ENCODE data around the gene NTN5.
"Not testable (repeated sequence)": the region's sequence is repeated elsewhere in the genome, so short reads cannot be mapped to it uniquely, and the experiment has no call there.

NTN5 gene

GRCh38 chr19:48639483-48640375 is 33.1 kb downstream of the NTN5 start:
- DNase-seq = no peak

DNA sequence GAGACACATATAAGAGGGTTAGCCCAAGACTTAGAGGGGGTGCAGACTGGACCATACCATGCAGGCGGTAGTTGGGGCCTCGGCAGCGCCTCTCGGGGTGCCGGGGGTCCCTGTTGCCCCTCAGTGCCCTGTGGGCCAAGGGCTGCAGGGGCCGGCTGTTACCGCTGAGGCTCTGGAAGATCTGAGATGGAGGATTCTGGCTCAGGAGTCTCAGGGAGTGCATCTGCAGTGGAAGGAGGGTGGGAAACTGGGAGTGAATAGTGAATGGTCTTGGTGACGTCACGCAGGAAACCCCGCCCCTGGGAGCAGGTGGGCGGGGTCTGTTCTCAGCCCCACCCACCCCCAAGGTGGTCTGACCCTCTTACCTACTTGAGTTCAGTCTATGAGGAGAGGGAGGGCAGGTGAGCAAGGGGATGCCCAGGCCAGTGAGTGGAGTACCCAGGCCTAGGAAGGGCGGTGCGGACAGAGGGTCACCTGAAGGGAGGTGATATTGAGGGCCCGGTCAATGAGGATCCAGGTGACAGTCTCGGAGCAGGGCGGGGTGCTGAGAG is 33.9 kb downstream of the NTN5 start:
- DNase-seq = no peak

- DNase-seq = peak; percentile 91
Observed at GRCh38 chr19:48637948-48638830, 34.6 kb downstream of the NTN5 start.

- DNase-seq = peak; percentile 98
Observed at GRCh38 chr19:48637449-48637947, 35.3 kb downstream of the NTN5 start.

GRCh38 chr19:48636859-48637448 is 35.9 kb downstream of the NTN5 start, which contains the start of gene DBP:
Gene DBP (minus strand): TSS chr19:48637379. CDS start chr19:48636994, 385 bp downstream.
- DNase-seq = peak; percentile 66

- DNase-seq = peak; percentile 36
Observed at GRCh38 chr19:48635966-48636858, 36.6 kb downstream of the NTN5 start.

DNA sequence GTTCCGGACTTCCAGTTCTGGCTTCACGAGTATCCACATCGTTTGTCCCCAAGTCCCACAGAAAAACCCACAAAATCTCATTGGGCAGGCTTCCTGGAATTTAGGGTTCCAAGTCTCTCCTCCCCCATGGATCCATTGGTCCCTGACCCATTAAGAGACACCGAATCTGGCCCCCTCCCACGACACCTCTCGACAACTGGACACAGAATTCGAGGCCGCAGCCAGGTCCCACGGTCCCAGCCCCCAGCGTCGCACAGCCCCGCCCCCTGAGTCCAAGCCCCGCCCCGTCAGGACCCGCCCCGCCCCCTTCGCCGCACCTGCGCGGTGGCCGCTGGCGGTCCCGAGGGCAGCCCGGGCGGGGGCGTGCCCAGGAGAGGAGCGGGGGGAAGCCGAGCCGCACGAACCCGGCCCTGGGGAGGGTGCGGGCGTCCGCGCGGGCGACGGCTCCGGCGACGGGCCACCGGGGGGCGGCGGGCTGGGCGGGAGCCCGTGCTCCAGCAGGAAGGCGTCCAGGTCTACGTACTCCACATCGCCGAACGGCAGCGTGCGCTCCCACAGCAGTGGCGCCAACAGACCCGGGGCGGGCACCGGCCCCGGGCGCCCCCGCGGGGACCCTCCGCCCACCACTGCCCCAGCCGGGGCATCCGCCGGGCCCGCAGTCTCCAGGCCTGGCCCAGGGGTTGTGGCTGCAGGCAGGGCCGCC is 37.4 kb downstream of the NTN5 start:
- peak; percentile 33 for DNase-seq

DNA sequence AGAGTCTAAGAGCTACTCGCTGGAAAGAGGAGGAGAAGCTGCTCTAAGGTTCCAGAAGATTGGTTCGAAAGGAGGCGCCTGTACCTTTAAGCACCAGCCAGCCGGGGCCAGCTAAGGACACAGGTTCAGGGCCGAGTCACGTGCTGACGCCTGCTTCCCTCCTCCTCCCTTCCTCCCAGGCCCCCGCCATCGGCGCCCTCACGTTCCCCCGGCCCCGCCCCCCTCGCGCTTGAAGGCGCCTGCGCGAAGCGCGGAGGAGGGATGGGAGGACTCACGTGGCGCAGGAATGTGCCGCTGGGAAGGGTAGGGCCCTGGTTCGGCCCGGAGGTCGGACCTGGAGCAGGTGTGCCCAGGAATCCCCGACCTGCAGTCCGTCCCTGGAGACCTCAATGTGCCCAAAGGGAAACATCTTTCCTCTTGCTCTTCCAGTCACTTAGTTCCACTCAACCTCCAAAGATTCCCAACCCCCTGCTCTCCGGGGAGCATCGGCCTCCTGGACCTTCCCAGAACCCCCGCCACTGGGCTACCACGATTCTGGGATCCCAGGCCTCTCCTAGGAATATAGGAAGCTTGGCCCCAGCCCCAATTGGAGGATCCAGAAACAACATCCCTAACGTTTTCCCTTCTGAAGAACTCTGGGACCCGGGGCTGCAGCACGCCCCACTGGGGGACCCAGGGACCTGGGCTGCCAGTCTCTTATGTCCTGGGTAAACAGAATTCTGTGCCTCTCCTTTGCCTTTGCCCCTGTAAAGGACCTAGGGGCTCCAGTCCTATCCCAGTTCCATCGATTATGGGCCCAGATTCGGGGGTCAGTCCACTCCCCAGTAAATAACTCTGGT is 38.2 kb downstream of the NTN5 start:
- DNase-seq = peak; percentile 97

GRCh38 chr19:48634036-48634342 is 38.8 kb downstream of the NTN5 start:
- DNase-seq = no peak

DNA sequence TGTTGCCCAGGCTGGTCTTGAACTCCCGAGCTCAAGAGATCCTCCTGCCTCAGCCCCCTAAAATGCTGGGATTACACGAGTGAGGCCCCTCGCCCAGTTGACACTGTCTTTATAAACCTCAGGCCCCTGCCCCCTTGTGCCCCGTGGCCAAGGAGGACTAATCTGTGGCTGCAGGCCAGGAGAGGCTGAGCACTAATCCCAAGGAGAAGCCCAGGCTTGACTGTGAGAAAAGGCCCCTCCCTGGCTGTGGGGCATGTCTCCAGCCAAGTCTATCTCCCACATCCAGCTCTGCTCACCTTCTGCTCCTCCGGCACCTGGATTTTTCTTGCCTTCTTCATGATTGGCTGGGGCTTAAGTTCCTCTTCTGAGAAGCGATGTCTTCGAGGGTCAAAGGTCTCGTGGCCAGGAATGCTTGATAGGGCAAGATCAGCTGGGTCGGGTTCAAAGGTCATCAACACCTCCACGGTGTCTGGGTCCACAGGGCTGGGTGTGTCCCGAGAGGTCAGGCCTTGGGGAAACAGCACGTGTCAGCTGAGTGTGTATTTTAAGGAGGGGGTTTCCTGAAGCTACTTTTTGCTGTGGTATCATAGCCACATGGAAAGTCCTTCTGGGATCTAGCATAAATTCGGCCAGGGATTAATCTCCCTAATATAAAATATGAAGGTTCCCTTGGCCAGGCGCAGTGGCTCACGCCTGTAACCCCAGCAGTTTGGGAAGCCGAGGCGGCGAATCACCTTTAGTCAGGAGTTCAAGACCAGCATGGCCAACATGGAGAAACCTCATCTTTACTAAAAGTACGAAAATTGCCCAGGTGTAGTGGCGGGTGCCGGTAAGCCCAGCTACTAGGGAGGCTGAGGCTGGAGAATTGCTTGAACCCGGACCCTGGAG is 39.4 kb downstream of the NTN5 start:
- DNase-seq = no peak

DNA sequence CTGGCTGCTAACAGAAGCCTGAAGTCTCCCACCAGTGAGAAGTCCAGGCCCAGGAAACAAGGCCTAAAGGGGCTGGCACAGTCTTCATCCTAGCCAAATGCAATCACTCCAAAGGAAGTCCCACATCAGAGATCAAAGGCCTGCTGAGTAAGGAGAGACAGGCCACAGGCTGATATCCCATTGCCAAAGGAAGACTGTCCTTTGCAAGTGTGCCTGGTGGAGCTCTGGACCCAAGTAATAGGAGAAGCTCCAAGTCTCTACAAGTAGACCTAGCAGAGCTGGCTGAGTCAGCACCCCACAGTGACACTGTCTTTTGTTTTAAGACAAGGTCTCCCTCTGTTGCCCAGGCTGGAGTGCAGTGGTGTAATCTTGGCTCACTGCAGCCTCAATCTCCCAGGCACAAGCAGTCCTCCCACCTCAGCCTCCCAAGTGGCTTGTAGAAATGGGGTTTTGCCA is 40.1 kb downstream of the NTN5 start:
- DNase-seq = no peak

GRCh38 chr19:48632286-48632685 is 40.5 kb downstream of the NTN5 start:
- DNase-seq = not testable (repeated sequence)

GRCh38 chr19:48631225-48631624 is 41.6 kb downstream of the NTN5 start:
- no peak for DNase-seq

DNA sequence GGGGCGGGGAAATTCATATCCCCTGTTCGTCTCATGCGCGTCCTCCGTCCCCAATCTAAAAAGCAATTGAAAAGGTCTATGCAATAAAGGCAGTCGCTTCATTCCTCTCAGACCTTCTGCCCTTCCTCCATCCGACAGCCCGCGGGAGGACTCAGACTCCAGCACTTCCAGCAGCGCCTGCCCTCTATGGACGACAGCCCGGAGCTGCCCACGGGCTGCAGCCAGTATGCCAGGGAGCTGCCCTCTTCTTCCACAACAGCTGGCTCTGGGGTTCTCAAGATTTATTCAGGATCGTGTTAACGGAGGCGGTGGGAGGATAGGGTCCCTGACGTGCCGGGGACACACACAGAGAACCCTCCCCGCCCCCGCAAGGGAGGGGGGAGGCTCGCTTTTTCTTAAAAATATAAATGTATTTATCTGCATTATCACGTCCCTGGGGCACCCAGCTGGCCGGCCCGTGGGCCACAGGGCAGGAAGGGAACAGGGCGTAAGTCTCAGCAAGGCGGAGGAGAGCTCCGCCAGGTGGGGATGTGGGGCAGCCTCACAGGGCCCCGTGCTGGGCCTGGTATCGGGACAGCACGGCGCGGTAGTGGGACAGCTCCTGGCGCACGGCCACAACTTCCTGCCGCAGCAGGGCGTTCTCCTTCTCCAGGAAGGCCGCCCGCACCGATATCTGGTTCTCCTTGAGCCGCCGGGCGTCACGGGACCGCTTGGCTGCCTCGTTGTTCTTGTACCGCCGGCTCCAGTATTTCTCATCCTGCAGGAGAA is 42.3 kb downstream of the NTN5 start:
- DNase-seq = no peak

- DNase-seq = no peak
Observed at GRCh38 chr19:48629599-48630295, 43.1 kb downstream of the NTN5 start.

DNA sequence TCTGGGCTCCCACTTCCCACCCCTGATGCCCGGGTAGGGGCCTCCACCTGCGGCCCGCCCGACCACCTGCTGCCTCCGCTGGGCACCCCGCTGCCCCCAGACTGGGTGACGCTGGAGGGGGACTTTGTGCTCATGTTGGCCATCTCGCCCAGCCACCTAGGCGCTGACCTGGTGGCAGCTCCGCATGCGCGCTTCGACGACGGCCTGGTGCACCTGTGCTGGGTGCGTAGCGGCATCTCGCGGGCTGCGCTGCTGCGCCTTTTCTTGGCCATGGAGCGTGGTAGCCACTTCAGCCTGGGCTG is 43.6 kb downstream of the NTN5 start:
- DNase-seq = no peak

DNA sequence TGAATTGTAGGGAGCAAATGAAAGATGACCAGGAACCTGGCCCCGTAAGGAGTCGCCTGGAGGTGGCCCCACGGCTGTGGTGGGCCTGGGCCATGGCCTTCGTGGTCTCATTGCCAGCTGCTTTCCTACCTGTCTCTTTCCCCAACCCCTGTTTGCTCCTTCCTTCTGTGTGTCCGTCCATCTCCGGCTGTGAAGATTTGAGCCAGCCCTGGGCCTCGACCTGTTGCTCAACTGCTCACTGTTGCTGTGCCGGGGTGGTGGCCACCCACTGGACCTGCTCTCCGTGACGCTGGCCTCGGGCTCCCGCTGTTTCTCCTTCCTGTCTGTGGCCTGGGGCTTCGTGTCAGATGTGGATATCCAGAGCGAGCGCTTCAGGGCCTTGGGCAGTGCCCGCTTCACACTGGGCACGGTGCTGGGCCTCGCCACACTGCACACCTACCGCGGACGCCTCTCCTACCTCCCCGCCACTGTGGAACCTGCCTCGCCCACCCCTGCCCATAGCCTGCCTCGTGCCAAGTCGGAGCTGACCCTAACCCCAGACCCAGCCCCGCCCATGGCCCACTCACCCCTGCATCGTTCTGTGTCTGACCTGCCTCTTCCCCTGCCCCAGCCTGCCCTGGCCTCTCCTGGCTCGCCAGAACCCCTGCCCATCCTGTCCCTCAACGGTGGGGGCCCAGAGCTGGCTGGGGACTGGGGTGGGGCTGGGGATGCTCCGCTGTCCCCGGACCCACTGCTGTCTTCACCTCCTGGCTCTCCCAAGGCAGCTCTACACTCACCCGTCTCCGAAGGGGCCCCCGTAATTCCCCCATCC is 44.1 kb downstream of the NTN5 start:
- no peak for DNase-seq
